Hematopoietic multipotent progenitor cell treated with erythropoietin and hydrocortisone succinate and interleukin-3 and kit ligand, for 17 days (in vitro differentiated cells): Measurements from ENCODE around the gene MRPL52.

Experiments used
- DNase-seq: peaks from one replicate; pipeline ENCODE4 v3.0.0-alpha.2; 2015; ENCODE audit warnings: low spot score

MRPL52 gene

DNA sequence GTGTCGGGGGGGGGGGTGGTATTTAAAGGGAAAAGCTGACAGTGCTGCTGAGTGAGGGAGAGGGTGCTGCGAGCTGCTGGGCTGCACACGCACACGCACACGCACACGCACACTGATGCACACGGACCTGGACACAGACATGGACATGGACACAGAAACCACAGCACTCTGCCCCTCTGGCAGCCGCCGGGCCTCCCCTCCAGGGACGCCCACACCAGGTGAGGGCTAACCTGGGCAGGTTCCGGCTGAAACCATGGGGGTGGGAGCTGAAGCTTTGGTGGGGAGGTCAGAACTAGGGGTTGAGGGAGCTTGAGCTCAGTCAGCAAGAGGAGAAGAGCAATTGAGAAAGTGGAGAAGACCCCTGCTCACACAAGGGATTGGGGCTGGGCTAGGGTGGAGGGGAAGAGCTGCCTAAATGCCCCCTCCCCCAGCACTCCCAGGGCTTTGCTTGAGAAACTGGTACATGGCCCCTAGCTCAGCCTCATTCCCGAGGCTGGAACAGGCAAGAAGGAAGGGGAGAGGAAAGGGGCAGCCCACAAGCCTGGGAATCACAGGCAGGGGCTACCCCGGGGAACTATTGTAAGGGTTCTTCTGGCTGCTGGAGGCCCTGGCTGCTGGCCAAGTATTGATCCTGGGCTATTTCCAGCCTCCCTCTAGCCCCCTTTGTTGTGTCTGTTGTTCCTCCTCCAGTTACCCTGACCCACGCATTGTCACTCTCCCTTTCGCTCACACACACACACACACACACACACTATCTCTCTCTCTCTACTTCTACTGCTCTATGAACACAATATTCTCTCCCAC, 53.7 kb downstream of the MRPL52 start, which contains the start of gene REM2:
Gene REM2 (plus strand): TSS at position 50 of the 804 bp plus-strand sequence. CDS start 66 bp downstream, at position 116.
- no peak for DNase-seq

DNA sequence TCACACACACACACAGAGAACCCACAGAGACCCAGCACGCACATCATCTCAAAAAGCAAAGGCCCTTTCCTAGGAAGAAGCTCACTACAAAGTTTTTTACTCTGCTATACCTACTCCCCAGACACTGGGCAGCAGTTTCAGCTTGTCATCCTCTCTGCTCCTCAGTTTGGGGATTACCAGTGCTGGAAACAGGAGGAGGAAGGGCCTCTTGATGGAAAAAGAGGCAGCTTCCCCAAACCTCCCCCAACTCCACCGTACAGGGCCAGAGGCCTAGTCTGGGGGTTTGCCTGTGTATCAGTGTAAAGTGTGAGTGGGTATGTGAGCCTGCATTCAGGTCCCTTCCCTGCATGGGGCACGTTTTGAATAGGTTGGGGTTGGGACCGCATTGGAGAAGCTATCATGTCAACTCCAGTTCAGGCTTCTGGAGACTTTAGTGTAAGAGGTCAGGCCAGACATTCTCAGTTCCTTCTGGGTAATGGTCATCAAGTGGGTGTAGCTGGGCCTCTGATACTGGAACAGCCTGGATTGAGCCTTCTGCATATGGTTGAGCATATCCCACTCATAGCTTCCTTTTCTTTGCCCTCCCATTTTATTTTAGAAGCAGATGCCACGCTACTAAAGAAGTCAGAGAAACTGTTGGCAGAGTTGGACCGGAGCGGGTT, 54.5 kb downstream of the MRPL52 start:
- no peak for DNase-seq
